Panc1 (cell line): ENCODE measurements around the gene PIP5K1C.

Experiments used
- CTCF ChIP-seq: fragments of 450-650 bp; IDR thresholded peaks from 2 replicates; pipeline ENCODE4 v1.5.1; 2017; ENCODE audit warnings: mild to moderate bottlenecking
- SIN3A ChIP-seq: IDR thresholded peaks from 2 replicates; pipeline ENCODE4 v1.6.1; 2012; ENCODE audit warnings: low read depth, mild to moderate bottlenecking, low read length, moderate library complexity, borderline replicate concordance; ENCODE audit not compliant: insufficient read depth

DNA sequence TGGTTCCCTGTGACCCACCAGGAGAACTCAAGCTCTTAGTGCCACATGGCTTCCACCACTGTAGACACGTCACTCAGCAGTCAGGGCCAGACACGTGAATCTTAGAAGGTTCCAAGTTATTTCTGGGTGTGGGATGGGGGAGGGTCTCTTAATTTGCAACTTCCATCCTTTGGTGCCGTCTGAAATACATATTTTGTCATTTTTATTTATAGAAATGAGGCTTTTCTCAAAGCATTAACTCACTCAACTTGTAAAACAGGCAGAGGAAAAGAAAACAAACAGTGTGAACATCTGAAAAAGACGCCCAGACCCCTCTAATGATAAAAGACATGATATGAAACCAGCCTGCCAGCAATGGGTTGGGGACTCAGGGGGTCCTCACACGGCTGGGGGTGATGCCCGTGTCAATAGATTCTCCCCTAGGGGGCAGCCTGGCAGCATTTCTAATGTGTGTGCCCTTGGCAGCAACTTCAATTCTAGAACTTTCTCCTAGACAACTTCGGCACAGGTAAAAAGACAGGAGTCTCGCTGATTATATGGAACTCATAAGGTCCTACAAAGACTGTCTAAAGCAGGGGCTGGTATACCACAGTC lies 15.4 kb downstream of the PIP5K1C start:
- TF ChIP-seq CTCF, result no peak
- no peak for TF ChIP-seq SIN3A
